Measurements from ENCODE around the gene ASGR1.
A peak's percentile ranks its signal among the peaks of the same experiment; 100 is the strongest.

The ASGR1 gene

GRCh38 chr17:7216242-7217112, 37.3 kb upstream of the ASGR1 start:
- DNase-seq (ENCODE audit: low read depth in 2 of 2): no peak

- DNase-seq (ENCODE audit: low read depth in 2 of 2): no peak
Observed at GRCh38 chr17:7215652-7216180, 36.5 kb upstream of the ASGR1 start.

- DNase-seq (ENCODE audit: low read depth in 2 of 2): no peak
Observed at GRCh38 chr17:7215136-7215638, 36.0 kb upstream of the ASGR1 start.

GRCh38 chr17:7214300-7215135, 35.3 kb upstream of the ASGR1 start:
- peak; percentile 99 to 100 for DNase-seq (ENCODE audit: low read depth in 2 of 2)

GRCh38 chr17:7213895-7214299, 34.7 kb upstream of the ASGR1 start:
- DNase-seq (ENCODE audit: low read depth in 2 of 2): no peak

GRCh38 chr17:7211491-7212273, 32.5 kb upstream of the ASGR1 start:
- DNase-seq (ENCODE audit: low read depth in 2 of 2): no peak

GRCh38 chr17:7208754-7209460, 29.7 kb upstream of the ASGR1 start:
- no peak for DNase-seq (ENCODE audit: low read depth in 2 of 2)

- DNase-seq (ENCODE audit: low read depth in 2 of 2): no peak
Observed at GRCh38 chr17:7208027-7208571, 28.9 kb upstream of the ASGR1 start.

- no peak for DNase-seq (ENCODE audit: low read depth in 2 of 2)
Observed at GRCh38 chr17:7207120-7208001, 28.2 kb upstream of the ASGR1 start.

- no peak for DNase-seq (ENCODE audit: low read depth in 2 of 2)
Observed at GRCh38 chr17:7205561-7205960, 26.4 kb upstream of the ASGR1 start.

GRCh38 chr17:7204828-7205461, 25.8 kb upstream of the ASGR1 start:
- DNase-seq (ENCODE audit: low read depth in 2 of 2): peak; percentile 72 to 91

- no peak for DNase-seq (ENCODE audit: low read depth in 2 of 2)
Observed at GRCh38 chr17:7204336-7204735, 25.2 kb upstream of the ASGR1 start.

- no peak for DNase-seq (ENCODE audit: low read depth in 2 of 2)
Observed at GRCh38 chr17:7203391-7203790, 24.2 kb upstream of the ASGR1 start.

GRCh38 chr17:7196651-7197401, 17.7 kb upstream of the ASGR1 start:
- no peak for DNase-seq (ENCODE audit: low read depth in 2 of 2)

GRCh38 chr17:7195971-7196370, 16.8 kb upstream of the ASGR1 start:
- DNase-seq (ENCODE audit: low read depth in 2 of 2): no peak

- no peak for DNase-seq (ENCODE audit: low read depth in 2 of 2)
Observed at GRCh38 chr17:7192271-7192937, 13.2 kb upstream of the ASGR1 start.

- DNase-seq (ENCODE audit: low read depth in 2 of 2): no peak
Observed at GRCh38 chr17:7191571-7192270, 12.6 kb upstream of the ASGR1 start.

All from stimulated activated CD4-positive, alpha-beta T cell treated with anti-CD3 and anti-CD28 coated beads, Interleukin-12 subunit alpha, Interleukin-12 subunit beta, amount 100 ng/mL, for 24 hours (primary cell).